ENCODE results near the gene FREM1.

DNA sequence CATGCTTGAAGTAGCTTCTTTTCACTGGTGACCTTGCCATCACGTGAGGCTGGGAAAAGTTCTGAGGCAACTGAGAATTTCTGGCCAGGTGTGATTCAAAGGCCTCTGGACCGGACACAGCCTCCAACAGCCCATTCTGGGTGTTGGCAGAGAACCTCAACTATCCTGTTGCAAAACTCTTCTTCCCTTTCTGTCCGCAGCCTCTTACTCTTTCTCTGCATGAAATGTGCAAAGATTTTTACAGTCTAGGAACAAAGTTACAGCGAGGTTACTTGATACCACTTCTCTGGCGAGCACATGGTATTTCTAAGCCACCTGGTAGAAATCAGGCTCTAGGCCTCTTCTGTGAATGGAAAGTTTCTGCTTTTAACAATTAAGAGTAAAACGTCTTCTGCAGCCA lies 79.2 kb downstream of the FREM1 start:
- no peak for TF ChIP-seq POLR2A (IDR thresholded peaks at IDR 0.05)
- no peak for TF ChIP-seq CTCF (IDR thresholded peaks at IDR 0.05)
